NCI-H1105 (cell line): ENCODE data around the gene RSPH9.
"Not testable (repeated sequence)": the region's sequence is repeated elsewhere in the genome, so short reads cannot be mapped to it uniquely, and the experiment has no call there.

Experiments
- DNase-seq: peaks from one replicate; lab custom pipeline; 2025; lab: John Stamatoyannopoulos, UW

RSPH9 gene

DNA sequence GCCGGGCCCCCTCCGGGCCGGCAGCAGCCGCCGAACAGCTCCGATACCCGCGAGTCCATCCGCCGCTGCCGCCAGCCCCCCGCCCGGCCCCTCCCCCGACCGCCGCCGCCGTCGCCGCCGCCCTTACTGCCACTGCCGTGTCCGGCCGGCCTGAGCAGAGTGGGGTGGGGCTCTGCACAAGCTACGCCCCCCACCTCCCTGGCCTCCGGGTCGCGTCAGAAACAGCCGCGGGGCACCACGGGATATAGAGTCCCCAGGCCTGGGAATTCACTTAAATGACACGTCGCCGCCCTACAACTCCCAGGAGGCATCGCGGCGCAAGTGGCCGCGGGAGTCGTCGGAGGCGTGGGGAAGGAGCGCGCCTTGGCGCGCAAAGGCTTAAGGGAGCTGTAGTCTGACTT is 15.7 kb upstream of the RSPH9 start, which contains the start of gene GTPBP2:
GTPBP2 (minus strand) TSS at position 161 of the 401 bp plus-strand sequence; CDS start at position 59, 102 bp downstream.
- peak; percentile 99 for DNase-seq

DNA sequence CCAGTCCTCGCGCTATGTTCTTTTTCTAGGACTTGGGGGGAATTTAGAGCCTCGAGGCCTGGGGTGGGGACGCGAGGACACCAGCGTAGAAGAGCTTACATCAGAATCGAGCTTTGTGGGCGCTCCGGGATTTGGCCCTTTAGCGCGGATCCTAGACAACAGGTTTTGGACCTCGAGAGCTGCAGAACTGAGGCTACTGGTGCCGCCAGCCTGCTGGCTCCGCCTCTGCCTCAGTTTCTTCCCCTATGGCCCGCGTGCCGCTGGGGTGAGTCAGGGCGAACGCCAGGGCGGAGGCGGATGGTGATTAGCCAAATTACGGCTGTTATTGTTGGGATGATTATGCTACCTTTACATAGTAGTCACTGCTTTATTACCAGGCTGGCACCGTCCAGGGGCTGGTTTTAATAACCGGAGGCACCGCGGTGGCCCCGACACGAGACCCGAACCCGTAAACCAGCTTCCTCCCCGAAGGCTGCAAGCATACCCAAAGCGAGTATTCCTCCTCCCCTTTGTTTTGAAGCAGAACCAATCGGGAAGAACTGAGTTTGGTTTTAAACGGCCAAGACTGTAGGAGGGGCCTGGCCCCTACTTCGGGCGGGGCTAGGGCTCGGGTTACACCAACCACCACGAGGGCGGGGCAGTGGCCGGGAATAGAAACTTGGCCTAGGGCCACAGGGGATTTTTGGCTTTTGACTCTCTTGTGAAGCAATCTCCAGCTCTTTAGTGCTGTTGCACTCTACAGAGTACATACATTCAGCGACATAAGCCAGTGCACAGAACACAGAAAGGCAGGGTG is 15.1 kb upstream of the RSPH9 start:
- DNase-seq = peak; percentile 95

DNA sequence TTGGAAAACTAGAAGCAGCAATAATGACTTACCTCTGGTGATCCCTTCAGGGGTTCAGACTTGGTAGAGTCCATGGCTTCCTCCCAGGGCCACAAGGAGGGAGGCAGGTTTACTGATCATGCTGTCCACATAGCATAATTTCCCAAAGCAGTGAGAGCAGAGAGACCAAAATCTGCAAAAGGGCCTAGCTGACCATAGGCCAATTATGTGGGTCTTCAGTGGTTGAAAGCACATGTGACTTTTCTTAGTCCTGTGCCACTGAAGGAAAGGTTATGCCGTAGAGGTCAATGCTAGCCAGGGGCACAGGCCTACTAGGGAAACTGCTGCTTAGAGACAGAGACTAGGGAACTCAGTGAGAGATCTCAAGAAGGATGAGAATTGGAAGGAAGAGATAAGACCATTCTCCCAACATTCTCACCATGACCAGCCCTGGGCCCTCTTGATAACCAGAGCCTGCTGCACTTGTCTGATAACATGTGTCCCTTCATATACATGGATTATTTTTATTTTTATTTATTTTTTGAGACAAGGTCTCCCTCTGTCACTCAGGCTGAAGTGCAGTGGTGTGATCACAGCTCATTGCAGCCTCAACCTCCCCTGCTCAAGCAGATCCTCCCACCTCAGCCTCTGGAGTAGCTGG is 13.7 kb upstream of the RSPH9 start:
- no peak for DNase-seq

DNA sequence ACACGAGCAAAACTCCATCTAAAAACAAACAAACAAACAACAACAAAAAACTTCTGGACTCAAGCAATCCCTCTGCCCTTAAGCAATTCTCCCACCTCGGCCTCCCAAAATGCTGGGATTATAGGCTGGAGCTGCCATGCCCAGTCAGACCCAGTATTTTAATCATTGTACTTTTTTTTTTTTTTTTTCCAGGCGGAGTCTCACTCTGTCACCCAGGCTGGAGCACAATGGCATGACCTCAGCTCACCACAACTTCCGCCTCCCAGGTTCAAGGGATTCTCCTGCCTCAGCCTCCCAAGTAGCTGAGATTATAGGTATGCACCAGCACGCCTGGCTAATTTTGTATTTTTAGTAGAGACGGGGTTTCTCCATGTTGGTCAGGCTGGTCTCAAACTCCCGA is 11.8 kb upstream of the RSPH9 start:
- not testable (repeated sequence) for DNase-seq

DNA sequence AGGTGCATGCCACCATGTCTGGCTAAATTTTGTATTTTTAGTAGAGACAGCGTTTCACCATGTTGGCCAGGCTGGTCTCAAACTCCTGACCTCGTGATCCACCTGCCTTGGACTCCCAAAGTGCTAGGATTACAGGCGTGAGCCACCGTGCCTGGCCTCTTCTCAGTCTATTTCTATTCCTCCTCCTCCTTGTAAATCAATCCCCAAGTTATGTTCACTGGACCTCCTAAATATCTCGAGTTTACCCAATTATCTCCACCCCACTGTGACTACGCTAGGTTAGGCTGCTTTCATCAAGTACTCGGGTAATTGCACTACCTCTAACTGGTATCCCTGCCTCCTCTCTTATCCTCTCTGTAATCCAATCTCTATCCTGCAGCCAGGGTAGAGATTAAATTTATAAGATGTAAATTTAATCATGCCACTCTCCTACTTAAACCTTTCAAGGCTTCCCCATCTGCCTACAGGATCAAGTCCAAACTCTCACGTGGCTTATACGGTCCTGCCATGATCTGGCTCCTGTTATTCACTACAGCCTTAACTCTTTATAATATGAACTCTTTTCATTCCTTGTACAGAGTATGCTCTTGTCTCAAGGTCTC is 10.0 kb upstream of the RSPH9 start:
- no peak for DNase-seq

DNA sequence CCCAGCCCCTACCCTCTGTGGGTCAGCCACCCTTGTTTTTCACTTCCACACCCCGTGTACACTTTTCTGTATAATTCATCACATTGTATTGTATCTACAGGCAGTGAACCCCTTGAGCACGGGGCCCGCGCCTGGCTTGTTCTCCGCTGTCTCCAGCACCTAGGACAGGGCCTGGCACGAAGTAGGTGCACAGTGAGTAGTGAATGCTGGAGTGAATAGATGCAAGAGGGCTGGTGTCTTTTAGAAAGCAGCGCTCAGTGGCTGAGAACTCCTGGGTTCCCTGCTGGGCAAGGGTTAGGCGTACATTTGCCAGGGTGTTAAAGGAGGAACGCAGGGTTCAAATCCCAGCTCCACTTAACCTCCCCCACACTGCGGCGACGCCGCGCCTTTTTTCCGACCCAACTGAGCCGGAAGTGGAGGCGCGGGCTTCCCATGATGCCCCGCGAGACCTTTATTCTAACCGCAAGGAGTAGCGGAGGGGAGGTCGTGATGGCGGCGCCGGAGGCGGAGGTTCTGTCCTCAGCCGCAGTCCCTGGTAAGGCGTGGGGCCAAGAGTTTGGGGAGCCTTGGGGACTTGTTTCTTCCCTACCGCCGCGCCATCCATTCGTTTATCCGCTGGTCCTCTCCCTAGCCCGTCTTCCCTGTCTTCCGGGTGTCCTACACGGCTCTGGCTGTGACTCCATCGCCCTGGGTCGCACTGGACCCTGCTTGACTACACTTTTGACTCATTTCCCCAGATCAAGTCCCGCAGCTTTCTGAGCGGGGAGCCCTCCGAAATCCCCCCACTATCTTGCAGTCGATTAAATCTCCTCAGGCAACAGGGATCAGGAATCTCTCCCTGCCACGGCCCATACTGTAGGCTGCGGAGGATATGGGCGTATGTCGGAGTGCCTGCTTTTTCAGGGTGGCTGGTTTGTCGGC is 9.2 kb upstream of the RSPH9 start, which contains the start of gene MAD2L1BP:
MAD2L1BP (plus strand) TSS at position 454 of the 921 bp plus-strand sequence; CDS start at position 490, 36 bp downstream.
- DNase-seq = peak; percentile 89

DNA sequence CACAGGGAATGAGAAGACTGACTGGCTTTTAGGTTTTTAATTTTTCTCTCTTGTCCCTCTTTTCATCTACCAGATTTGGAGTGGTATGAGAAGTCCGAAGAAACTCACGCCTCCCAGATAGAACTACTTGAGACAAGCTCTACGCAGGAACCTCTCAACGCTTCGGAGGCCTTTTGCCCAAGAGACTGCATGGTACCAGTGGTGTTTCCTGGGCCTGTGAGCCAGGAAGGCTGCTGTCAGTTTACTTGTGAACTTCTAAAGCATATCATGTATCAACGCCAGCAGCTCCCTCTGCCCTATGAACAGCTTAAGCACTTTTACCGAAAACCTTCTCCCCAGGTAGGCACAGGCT is 8.6 kb upstream of the RSPH9 start:
- DNase-seq = no peak

DNA sequence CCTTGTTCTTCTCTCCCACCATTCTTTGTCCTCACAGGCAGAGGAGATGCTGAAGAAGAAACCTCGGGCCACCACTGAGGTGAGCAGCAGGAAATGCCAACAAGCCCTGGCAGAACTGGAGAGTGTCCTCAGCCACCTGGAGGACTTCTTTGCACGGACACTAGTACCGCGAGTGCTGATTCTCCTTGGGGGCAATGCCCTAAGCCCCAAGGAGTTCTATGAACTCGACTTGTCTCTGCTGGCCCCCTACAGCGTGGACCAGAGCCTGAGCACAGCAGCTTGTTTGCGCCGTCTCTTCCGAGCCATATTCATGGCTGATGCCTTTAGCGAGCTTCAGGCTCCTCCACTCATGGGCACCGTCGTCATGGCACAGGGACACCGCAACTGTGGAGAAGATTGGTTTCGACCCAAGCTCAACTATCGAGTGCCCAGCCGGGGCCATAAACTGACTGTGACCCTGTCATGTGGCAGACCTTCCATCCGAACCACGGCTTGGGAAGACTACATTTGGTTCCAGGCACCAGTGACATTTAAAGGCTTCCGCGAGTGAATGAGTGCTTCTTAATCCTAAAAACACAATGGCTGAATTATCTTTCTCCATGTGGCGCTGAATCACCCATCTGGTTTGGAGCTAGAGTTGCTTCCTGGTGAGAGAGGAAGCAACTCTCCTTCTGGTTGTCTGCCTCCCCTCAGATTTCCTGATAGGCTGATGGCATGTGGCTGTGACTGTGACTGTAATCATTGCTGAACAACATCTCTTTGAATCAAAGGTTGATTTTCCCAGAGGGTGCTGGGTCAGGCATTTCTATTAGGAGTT is 4.6 kb upstream of the RSPH9 start:
- DNase-seq = no peak

DNA sequence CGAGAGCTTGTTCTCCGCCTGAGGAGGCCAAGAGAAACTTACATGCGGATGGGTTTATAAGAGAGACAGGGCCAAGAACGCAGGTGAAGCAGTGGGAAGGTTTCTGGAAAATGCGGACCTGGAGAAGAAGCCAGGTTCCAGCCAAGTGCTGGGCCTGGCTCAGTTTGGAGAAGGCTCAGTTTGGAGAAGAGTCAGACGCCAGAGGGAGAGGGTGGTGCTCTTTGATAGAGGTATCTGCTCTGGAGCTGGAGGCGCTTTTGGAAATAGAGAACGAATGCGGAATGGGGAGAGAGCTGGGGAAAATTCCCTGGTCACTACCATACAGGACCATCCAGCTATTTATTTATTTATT is 753 bp downstream of the RSPH9 start:
- no peak for DNase-seq

DNA sequence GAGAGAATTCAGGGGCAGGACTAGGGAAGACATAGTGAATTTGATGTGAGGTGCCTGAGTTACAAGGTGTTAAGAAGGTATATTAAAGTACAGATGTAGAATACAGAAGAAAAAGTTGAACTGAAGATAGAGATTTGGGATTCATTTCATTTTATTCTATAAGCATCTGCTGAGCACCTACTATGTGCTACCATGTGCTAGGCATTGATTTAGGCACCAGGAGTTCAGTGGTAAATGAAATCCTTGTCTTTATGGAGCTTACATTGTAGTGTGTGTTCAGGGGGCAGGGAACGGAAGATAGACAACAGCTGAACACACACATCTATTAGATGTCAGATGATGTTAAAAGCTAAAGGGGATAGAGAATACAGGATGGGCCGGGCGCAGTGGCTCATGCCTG is 2.8 kb downstream of the RSPH9 start:
- DNase-seq = no peak

DNA sequence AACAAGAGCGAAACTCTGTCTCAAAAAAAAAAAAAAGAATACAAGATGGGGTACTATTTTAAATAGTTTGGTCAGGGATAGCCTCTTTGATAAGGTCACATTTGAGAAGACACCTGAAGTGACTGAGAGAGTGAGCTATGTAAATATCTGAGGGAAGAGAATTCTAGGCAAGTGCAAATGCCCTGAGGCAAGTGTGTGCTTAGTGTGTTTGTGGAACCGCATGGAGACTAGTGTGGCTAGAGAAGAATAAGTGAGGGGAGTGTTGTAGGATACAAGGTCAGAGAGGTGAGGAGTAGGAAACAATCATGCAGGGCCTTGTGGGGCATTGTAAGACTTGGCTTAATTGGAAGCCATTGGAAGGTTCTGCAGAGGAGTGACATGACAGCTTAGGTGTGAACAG is 3.4 kb downstream of the RSPH9 start:
- DNase-seq = no peak

DNA sequence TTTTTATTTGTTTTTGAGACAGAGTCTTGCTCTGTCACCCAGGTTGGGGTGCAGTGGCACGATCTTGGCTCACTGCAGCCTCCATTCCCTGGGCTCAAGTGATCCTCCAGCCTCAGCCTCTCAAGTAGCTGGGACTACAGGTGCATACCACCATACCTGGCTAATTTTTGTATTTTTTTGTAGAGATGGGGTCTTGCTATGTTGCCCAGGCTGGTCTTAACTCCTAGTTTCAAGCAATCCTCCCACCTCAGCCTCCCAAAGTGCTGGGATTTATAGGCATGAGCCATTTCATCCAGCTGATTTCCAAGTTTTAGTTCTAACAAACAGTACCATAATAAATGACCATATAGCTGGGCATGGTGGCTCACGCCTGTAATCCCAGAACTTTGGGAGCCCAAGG is 8.0 kb downstream of the RSPH9 start:
- DNase-seq = not testable (repeated sequence)

DNA sequence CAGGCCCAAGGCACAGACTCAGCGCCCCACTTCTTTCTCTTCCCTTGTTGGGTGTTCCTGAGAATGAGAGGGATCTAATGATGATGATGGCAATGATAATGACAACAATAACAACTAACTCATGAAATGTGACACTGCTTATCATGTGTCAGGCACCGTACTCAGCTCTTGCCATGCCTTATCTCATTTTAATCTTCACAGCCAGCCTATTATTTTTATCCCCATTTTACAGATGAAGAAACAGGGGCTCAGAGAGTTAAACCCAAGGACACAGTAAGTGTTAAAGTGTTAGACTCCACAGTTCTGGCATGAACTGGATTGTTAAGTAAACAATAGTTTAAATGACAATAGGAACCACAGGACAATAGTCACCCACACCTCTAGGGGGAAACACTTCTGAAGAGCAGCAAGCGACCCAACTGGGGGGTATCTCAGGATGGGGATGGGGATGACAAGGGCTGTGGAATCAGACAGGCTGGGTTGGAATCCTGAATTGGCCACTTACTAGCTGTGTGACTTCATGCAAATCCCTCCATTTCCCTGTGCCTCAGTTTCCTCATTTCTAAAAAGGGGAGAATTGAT is 12.5 kb downstream of the RSPH9 start:
- DNase-seq = no peak

DNA sequence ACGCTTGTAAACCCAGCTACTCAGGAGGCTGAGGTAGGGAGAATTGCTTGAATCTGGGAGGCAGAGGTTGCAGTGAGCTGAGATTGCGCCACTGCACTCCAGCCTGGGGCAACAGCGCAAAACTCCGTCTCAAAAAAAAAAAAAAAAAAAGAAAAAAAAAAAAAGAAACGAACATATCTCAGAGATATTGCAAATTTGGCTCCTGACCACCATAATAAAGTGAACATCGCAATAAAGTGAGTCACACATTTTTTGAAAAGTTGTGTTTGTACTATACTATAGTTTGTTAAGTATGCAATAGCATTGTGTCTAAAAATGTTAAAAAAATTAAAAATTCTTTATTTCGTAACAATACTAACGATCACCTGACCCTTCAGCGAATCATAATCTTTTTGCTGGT is 13.3 kb downstream of the RSPH9 start:
- no peak for DNase-seq

DNA sequence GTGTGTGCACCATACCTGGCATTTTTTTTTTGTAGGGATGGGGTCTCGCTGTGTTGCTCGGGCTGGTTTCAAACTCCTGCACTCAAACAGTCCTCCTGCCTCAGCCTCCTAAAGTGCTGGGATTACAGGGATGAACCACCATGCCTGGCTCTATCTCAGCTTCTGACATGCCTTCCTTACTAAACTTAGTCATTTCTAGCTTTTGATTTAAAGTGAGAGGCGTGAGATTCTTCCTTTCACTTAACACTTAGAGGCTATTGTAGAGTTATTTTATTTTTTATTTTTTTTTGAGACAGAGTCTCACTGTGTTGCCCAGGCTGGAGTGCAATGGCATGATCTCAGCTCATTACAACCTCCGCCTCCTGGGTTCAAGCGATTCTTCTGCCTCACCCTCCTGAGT is 18.1 kb downstream of the RSPH9 start:
- DNase-seq = not testable (repeated sequence)

DNA sequence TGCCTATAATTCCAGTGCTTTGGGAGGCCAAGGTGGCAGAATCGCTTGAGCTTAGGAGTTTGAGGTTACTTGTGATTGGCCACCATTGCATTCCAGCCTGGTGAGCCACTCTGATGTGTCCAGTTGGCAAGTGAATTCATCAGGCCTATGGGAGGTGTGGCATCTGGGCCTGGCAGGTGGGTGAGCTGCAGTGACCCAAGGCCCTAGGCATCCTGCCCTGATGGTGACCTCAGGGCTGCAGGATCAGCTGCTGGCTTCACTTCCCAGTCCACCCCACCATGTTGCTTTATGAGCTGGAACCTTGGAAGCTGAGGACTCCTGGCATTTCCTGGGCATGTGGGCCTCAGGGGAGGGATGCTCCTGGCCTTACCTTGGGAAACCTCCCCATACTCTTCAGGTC is 20.5 kb downstream of the RSPH9 start:
- no peak for DNase-seq

DNA sequence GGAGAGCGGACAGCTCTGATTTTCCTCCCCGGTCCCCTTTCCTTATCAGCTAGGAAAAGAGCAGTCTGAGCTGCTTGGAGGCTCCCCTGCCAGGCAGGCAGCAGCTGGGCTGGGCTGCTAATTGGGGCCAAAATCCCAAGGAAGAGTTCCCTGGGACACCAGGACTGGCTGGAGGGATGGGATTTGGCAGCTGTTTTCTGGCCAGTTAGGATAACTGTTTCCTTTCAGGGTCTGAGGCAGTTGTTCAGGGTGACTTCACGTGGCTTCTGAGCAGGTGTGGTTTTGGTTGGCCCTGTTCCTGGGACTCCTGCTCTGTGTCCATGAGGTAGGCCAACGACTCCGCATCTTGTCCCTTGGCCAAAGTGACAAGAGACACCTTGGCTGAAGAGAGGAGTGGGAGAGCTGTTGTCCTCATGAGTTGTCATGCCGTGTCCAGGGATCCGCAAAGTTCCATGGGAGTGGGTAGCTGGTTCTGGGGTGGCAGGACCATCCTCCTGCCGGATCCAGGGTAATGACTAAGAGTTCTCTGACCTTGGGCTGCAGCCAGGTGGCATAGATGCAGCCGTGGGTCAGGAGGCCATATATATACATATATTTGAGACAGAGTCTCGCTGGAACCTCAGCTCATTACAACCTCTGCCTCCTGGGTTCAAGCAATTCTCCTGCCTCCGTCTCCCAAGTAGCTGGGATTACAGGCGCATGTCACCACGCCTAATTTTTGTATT is 21.5 kb downstream of the RSPH9 start:
- no peak for DNase-seq

DNA sequence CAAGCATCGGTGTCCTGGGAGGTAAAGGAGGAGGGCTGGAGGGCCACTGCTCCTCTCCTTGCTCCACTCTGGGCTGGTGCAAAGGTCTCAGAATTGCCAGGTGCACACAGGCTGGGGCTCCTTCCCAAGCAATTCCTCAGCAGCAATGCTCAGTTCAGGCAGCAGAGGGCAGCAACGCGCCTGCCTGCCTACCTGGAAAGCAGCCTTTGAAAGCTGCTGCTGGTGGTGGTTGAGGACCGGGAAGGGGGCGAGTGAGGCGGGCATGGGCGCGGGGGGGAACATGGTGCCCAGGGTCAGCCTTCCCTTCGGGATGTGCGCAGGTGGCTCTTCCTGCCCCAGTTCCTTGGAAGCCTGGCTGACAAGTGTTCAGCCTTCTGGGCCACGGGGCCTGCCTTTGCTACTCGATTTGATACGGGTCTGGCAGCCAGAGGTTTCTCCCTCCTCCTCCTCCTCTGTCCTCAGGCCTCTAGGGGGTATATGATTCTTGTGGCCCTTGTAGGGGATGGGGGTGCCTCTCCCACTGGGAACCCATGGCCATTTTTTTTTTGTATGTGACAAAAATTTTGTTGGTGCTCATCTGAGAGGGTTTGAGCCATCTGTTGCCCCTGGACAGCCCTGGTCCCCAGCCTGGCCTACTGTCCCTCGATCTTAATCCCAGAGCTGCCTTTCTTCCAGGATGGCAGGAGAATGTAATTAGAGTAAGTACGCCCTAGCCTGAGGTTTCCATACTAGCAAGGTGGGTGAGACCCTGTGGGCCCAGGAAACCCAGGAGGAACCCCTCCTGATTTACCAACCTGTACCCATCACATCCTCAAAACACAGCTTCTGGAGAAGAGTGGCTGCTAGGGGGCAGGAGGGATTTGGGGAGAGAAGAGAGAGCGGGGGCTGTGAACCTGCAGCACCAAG is 22.7 kb downstream of the RSPH9 start:
- peak; percentile 59 for DNase-seq
